GM12878 (cell line): ENCODE data around the gene LRGUK. TPM values are rescaled to one million over a fixed set of nuclear protein-coding genes. Genes with fewer than 3 reads are reported as not detected.

ENCODE experiments used
- BCL11A ChIP-seq: IDR thresholded peaks from 2 replicates; pipeline ENCODE4 v1.6.1; 2011; ENCODE audit warnings: low read depth, low read length
- CHD4 ChIP-seq: fragments of 200-600 bp; sonication (generic); IDR thresholded peaks from 2 replicates; pipeline ENCODE4 v1.6.1; 2016; ENCODE audit warnings: mild to moderate bottlenecking
- CREB1 ChIP-seq: IDR thresholded peaks from 2 replicates; pipeline ENCODE4 v1.6.1; 2012; ENCODE audit warnings: low read depth, mild to moderate bottlenecking, inconsistent platforms
- CREM ChIP-seq: IDR thresholded peaks from 2 replicates; pipeline ENCODE4 v1.6.1; 2014; ENCODE audit warnings: antibody characterized with exemption, low read depth
- ETV6 ChIP-seq, 2 experiments: fragments of 450-650 bp in 1 of 2; IDR thresholded peaks in 1 of 2; conservative IDR thresholded peaks in 1 of 2; 2 replicates each; pipeline ENCODE4 v1.6.1; 2014; ENCODE audit warnings: antibody characterized with exemption in 1 of 2, borderline replicate concordance in 1 of 2, low read depth in 1 of 2, mild to moderate bottlenecking in 1 of 2, moderate library complexity in 1 of 2
- FOS ChIP-seq: IDR thresholded peaks from 3 replicates; pipeline ENCODE4 v1.6.1; 2011; ENCODE audit warnings: borderline replicate concordance; ENCODE audit not compliant: insufficient read length; ENCODE audit errors: extremely low read depth
- HDAC2 ChIP-seq: fragments of 200-600 bp; sonication (generic); IDR thresholded peaks from 2 replicates; pipeline ENCODE4 v1.6.1; 2017
- HDAC6 ChIP-seq: fragments of 200-600 bp; sonication (generic); IDR thresholded peaks from one replicate; pipeline ENCODE4 v1.8.0; 2017; ENCODE audit warnings: antibody characterized with exemption; ENCODE audit not compliant: unreplicated experiment
- JUND ChIP-seq: IDR thresholded peaks from 2 replicates; pipeline ENCODE4 v1.6.1; 2012; ENCODE audit warnings: low read depth, mild to moderate bottlenecking, low read length, improper control_type of control experiment, moderate library complexity
- MEF2B ChIP-seq: fragments of 450-650 bp; IDR thresholded peaks from 2 replicates; pipeline ENCODE4 v1.6.1; 2018; ENCODE audit warnings: mild to moderate bottlenecking, moderate library complexity; ENCODE audit not compliant: partially characterized antibody, poor library complexity, severe bottlenecking
- MTA2 ChIP-seq: fragments of 450-650 bp; IDR thresholded peaks from 2 replicates; pipeline ENCODE4 v1.6.1; 2016; ENCODE audit warnings: low read depth, mild to moderate bottlenecking, moderate library complexity
- PAX8 ChIP-seq: fragments of 450-650 bp; IDR thresholded peaks from 2 replicates; pipeline ENCODE4 v1.6.1; 2017; ENCODE audit warnings: mild to moderate bottlenecking, moderate library complexity
- RAD51 ChIP-seq: fragments of 450-650 bp; IDR thresholded peaks from 2 replicates; pipeline ENCODE4 v1.6.1; 2016; ENCODE audit warnings: moderate library complexity, mild to moderate bottlenecking, inconsistent platforms
- RFX5 ChIP-seq: IDR thresholded peaks from 2 replicates; pipeline ENCODE4 v1.6.1; 2011; ENCODE audit warnings: low read depth, low read length, improper control_type of control experiment
- RUNX3 ChIP-seq: IDR thresholded peaks from 2 replicates; pipeline ENCODE4 v1.6.1; 2012; ENCODE audit warnings: low read length, inconsistent platforms
- SPI1 ChIP-seq: IDR thresholded peaks from 2 replicates; pipeline ENCODE4 v1.6.1; 2011; ENCODE audit warnings: low read depth, mild to moderate bottlenecking, low read length, moderate library complexity, borderline replicate concordance; ENCODE audit not compliant: insufficient read depth
- TARDBP ChIP-seq: IDR thresholded peaks from 2 replicates; pipeline ENCODE4 v1.6.1; 2016; ENCODE audit warnings: borderline replicate concordance
- YBX1 ChIP-seq: fragments of 450-650 bp; IDR thresholded peaks from 2 replicates; pipeline ENCODE4 v1.6.1; 2016; ENCODE audit warnings: antibody characterized with exemption
- polyA plus RNA-seq, 11 experiments: library from polyadenylated mRNA; depleted of rRNA in 4 of 11; unstranded in 6 of 11; stranded (reverse) in 5 of 11; fragments of >200 nt; fragmentation: Nextera tagmentation in 4 of 11; fragmentation: Illumina TruSeq in 1 of 11; extraction: Ambion mirVana in 4 of 11; extraction: Trizol in 1 of 11; gene quantifications; 1 replicate in 1 of 11; 2 replicates in 10 of 11; pipeline versions ENCODE4 v1.2.1 to v1.2.3, GENCODE V29; 2011 to 2016; ENCODE audit warnings: inconsistent platforms in 2 of 11, missing spikeins in 2 of 11, low read depth in 1 of 11
- total RNA-seq, 4 experiments: library from RNA; depleted of rRNA in 3 of 4; stranded (reverse); fragments of >200 nt in 3 of 4; fragmentation: Illumina TruSeq in 1 of 4; extraction: Trizol in 1 of 4; gene quantifications; 2 replicates each; pipeline versions ENCODE4 v1.2.1 to v1.2.3, GENCODE V29; 2013 to 2021
- TF ChIP-seq, protein P1 (sequence below): fragments of 450-650 bp; formaldehyde crosslinking; IDR thresholded peaks from 2 replicates; pipeline ENCODE4 v1.4.0; 2022; ENCODE audit warnings: mild to moderate bottlenecking, moderate library complexity
- TF ChIP-seq, protein P2 (sequence below): fragments of 450-650 bp; IDR thresholded peaks from 2 replicates; pipeline ENCODE4 v1.6.1; 2017; ENCODE audit warnings: borderline replicate concordance
- TF ChIP-seq, protein P3 (sequence below): IDR thresholded peaks from 2 replicates; pipeline ENCODE4 v1.6.1; 2011; ENCODE audit warnings: borderline replicate concordance, low read depth, mild to moderate bottlenecking, moderate library complexity, mixed read lengths, low read length; ENCODE audit not compliant: insufficient read depth; ENCODE audit errors: extremely low read length
- TF ChIP-seq, protein P4 (sequence below): fragments of 150-350 bp; IDR thresholded peaks from 2 replicates; pipeline ENCODE4 v1.6.1; 2014; ENCODE audit warnings: mild to moderate bottlenecking, low read depth, low read length
- TF ChIP-seq, protein P5 (sequence below): fragments of 450-650 bp; IDR thresholded peaks from 2 replicates; pipeline ENCODE4 v1.6.1; 2016; ENCODE audit warnings: mild to moderate bottlenecking

Gene LRGUK
- total and polyA plus RNA-seq, 10 of the 15 experiments (the other 5 are each of a cell fraction or from before 2014, with no cell fraction given), result 0.04 to 0.14 (median 0.08) TPM; not detected in 3

DNA sequence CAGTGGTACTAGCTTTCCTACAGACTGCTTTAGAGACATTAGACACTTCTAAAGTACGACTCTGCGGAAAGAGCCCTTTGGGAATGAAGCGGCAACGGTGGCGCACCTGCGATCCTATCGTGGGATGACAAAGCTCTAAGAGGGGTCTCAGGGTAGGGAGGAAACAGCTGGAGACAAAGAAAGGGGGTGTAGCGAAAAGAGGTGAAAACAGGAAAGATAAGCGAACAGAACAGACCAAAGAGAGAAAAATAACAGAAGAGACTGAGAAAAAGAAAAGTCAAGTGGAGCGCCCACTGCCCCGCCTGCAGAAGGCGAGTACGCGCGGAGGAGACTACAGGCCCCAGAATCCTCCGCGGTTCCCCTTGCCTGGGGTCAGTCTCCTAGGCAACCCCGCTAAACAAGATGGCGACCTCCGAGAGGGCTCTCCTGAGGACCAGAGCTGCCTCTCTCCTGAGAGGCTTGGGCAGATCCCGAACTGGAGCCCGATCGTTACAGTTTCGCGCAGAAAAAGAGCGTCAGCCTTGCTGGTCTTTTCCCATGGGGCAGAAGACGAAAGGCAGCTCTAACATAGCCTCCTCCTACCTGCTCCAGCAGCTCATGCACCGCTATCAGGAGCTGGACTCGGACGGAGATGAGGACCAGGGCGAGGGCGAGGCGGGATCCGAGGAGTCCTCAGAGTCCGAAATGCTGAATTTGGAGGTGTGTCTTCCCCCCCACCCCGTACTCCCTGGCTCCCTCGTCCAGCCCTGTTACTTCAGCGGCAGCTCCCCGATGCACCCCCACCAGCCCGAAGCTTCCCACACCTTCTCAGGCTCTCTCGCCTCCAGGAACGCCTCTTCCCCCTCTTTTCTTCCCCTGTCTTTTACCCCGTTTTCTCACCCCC lies at the start of gene LRGUK (continued):
- TF ChIP-seq, protein P1, sequence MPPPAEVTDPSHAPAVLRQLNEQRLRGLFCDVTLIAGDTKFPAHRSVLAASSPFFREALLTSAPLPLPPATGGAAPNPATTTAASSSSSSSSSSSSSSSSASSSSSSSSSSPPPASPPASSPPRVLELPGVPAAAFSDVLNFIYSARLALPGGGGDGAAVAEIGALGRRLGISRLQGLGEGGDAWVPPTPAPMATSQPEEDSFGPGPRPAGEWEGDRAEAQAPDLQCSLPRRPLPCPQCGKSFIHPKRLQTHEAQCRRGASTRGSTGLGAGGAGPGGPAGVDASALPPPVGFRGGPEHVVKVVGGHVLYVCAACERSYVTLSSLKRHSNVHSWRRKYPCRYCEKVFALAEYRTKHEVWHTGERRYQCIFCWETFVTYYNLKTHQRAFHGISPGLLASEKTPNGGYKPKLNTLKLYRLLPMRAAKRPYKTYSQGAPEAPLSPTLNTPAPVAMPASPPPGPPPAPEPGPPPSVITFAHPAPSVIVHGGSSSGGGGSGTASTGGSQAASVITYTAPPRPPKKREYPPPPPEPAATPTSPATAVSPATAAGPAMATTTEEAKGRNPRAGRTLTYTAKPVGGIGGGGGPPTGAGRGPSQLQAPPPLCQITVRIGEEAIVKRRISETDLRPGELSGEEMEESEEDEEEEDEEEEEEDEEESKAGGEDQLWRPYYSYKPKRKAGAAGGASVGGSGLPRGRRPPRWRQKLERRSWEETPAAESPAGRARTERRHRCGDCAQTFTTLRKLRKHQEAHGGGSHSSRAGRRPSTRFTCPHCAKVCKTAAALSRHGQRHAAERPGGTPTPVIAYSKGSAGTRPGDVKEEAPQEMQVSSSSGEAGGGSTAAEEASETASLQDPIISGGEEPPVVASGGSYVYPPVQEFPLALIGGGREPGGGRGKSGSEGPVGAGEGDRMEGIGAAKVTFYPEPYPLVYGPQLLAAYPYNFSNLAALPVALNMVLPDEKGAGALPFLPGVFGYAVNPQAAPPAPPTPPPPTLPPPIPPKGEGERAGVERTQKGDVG (CRISPR knock-in tag), result no peak
- no peak for TF ChIP-seq HDAC6
- TF ChIP-seq JUND, result no peak
- TF ChIP-seq HDAC2, result no peak
- TF ChIP-seq, protein P2, sequence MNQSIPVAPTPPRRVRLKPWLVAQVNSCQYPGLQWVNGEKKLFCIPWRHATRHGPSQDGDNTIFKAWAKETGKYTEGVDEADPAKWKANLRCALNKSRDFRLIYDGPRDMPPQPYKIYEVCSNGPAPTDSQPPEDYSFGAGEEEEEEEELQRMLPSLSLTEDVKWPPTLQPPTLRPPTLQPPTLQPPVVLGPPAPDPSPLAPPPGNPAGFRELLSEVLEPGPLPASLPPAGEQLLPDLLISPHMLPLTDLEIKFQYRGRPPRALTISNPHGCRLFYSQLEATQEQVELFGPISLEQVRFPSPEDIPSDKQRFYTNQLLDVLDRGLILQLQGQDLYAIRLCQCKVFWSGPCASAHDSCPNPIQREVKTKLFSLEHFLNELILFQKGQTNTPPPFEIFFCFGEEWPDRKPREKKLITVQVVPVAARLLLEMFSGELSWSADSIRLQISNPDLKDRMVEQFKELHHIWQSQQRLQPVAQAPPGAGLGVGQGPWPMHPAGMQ, result no peak
- TF ChIP-seq MEF2B, result peak; percentile 24
- no peak for TF ChIP-seq CREB1
- no peak for TF ChIP-seq TARDBP
- TF ChIP-seq FOS, result no peak
- TF ChIP-seq SPI1, result no peak
- TF ChIP-seq RFX5, result no peak
- no peak for TF ChIP-seq YBX1
- TF ChIP-seq MTA2, result 0 out of 2 replicates have a peak, but pooled peaks have one; percentile 13
- peak; percentile 44 for TF ChIP-seq RUNX3
- TF ChIP-seq, protein P3, sequence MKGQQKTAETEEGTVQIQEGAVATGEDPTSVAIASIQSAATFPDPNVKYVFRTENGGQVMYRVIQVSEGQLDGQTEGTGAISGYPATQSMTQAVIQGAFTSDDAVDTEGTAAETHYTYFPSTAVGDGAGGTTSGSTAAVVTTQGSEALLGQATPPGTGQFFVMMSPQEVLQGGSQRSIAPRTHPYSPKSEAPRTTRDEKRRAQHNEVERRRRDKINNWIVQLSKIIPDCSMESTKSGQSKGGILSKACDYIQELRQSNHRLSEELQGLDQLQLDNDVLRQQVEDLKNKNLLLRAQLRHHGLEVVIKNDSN, result no peak
- TF ChIP-seq CHD4, result no peak
- TF ChIP-seq, protein P4, sequence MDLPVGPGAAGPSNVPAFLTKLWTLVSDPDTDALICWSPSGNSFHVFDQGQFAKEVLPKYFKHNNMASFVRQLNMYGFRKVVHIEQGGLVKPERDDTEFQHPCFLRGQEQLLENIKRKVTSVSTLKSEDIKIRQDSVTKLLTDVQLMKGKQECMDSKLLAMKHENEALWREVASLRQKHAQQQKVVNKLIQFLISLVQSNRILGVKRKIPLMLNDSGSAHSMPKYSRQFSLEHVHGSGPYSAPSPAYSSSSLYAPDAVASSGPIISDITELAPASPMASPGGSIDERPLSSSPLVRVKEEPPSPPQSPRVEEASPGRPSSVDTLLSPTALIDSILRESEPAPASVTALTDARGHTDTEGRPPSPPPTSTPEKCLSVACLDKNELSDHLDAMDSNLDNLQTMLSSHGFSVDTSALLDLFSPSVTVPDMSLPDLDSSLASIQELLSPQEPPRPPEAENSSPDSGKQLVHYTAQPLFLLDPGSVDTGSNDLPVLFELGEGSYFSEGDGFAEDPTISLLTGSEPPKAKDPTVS, result no peak
- TF ChIP-seq PAX8, result no peak
- TF ChIP-seq, protein P5, sequence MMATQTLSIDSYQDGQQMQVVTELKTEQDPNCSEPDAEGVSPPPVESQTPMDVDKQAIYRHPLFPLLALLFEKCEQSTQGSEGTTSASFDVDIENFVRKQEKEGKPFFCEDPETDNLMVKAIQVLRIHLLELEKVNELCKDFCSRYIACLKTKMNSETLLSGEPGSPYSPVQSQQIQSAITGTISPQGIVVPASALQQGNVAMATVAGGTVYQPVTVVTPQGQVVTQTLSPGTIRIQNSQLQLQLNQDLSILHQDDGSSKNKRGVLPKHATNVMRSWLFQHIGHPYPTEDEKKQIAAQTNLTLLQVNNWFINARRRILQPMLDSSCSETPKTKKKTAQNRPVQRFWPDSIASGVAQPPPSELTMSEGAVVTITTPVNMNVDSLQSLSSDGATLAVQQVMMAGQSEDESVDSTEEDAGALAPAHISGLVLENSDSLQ, result no peak
- no peak for TF ChIP-seq RAD51
- TF ChIP-seq BCL11A, result no peak
- TF ChIP-seq ETV6 (conservative IDR thresholded peaks at IDR 0.05 in 1 of 2, IDR thresholded peaks at IDR 0.05 in 1 of 2; ENCODE audit: borderline replicate concordance in 1 of 2, low read depth in 1 of 2), result no peak
- TF ChIP-seq CREM, result peak; percentile 54; the same call in 1 of the 2 replicates
